ENCODE measurements around the gene ASB11. TPM values are rescaled to one million over a fixed set of nuclear protein-coding genes. Genes with fewer than 3 reads are reported as not detected.

Gene ASB11
- total RNA-seq, 1 donor from 2014 or later = not detected

DNA sequence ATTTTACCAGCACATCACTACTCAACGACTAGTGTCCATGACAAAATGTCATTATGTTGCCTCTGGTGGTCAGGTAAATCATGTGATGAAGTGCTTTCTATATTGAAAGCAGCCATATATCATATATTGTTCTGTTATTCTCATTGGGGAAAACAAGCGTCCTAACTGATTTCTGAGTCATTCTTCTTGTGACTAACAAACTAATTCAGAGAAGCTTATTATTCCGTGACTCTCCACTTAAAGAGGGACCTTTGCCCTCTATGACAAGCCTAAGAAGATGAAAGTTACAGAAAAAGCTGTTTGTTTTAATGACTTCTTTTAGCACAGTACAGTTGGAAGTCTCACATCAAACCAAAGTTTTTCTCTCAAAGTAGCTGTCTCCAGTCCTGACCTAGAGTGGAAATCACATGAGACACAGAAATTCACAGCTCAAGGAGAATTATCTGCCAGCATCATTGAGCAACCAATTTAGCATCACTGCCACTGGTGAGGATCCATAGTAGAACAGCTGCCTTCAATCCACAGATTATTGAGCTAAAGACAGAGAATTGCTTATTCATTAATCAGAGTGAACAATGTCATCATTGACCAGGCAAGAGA, 81.9 kb downstream of the ASB11 start:
- intact Hi-C loops (cut with DNase I) = no loop called here
- H3K36me3 ChIP-seq = no peaks in the 10 kb centered on the region
- DNase-seq (ENCODE audit: low spot score in 2 of 2) = no peak
- TF ChIP-seq, protein P1, sequence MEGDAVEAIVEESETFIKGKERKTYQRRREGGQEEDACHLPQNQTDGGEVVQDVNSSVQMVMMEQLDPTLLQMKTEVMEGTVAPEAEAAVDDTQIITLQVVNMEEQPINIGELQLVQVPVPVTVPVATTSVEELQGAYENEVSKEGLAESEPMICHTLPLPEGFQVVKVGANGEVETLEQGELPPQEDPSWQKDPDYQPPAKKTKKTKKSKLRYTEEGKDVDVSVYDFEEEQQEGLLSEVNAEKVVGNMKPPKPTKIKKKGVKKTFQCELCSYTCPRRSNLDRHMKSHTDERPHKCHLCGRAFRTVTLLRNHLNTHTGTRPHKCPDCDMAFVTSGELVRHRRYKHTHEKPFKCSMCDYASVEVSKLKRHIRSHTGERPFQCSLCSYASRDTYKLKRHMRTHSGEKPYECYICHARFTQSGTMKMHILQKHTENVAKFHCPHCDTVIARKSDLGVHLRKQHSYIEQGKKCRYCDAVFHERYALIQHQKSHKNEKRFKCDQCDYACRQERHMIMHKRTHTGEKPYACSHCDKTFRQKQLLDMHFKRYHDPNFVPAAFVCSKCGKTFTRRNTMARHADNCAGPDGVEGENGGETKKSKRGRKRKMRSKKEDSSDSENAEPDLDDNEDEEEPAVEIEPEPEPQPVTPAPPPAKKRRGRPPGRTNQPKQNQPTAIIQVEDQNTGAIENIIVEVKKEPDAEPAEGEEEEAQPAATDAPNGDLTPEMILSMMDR (IDR thresholded peaks at IDR 0.05) = no peak
- no peaks in the 10 kb centered on the region for H3K9me3 ChIP-seq
- H3K27ac ChIP-seq = no peak overlapping the region
- no peaks in the 10 kb centered on the region for H3K27me3 ChIP-seq
- no peak overlapping the region for H3K4me3 ChIP-seq
- no peaks in the 10 kb centered on the region for H3K4me1 ChIP-seq

Other genes with a start within 250 kb of the ASB11 start
- gene ASB9, start 45.6 kb downstream of the ASB11 start, total RNA-seq = 3.6 TPM
- gene PIGA, start 19.9 kb upstream of the ASB11 start, total RNA-seq = 54.6 TPM
- 0.85 TPM for gene VEGFD, start 68.8 kb upstream of the ASB11 start, total RNA-seq
- 14.6 TPM for gene PIR, start 177.7 kb upstream of the ASB11 start, total RNA-seq
- 1.3 TPM for gene BMX, start 185.2 kb upstream of the ASB11 start, total RNA-seq

Measured in ascending aorta (tissue), 2 donors.